ENCODE measurements around the gene RPS5.

RPS5 gene

DNA sequence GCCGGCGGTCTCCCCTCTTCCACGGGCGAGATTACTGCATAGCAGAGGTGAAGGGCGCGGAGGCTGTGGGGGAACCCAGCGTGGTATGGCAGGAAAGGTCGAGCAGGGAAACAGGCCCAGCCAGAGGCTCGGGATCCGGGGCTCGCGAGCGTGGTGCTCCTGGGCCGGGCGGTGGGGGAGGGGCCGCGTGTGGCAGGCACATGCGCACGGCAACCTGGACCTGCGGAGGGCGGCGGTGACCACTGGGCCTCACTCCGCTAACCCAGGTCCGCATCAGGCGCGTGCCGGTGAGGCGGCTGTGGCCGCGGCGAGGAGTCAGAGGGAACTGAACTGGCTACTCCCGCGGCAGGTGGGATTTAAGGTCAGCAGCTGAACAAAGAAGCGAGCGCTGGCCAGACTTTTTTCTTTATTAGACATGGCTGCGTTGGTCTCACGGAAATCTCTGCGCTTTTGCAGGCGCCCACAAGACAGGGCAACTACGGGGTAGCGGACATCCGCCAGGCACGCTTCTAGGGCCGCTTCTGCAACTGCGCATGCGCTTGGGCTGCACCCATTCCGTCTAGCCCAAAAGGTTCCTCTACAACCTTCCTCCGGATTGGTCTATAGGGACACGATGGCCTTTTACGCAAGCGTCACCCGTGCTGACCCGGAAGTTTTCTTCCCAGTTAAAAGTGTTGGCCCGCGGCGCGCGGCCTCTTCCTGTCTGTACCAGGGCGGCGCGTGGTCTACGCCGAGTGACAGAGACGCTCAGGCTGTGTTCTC, at the start of gene RPS5:
TSS of gene RPS5 (plus strand) at position 694 of the 762 bp plus-strand sequence. CDS start 869 bp downstream, outside the sequence.
- peak within 1 kb of the TSS; percentile 99 for H3K27ac ChIP-seq
- TF ChIP-seq, protein P1, sequence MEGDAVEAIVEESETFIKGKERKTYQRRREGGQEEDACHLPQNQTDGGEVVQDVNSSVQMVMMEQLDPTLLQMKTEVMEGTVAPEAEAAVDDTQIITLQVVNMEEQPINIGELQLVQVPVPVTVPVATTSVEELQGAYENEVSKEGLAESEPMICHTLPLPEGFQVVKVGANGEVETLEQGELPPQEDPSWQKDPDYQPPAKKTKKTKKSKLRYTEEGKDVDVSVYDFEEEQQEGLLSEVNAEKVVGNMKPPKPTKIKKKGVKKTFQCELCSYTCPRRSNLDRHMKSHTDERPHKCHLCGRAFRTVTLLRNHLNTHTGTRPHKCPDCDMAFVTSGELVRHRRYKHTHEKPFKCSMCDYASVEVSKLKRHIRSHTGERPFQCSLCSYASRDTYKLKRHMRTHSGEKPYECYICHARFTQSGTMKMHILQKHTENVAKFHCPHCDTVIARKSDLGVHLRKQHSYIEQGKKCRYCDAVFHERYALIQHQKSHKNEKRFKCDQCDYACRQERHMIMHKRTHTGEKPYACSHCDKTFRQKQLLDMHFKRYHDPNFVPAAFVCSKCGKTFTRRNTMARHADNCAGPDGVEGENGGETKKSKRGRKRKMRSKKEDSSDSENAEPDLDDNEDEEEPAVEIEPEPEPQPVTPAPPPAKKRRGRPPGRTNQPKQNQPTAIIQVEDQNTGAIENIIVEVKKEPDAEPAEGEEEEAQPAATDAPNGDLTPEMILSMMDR (conservative IDR thresholded peaks at IDR 0.05): no peak
- peak; percentile 83 for TF ChIP-seq ZFX (IDR thresholded peaks at IDR 0.05)

- H3K27ac ChIP-seq: no peak overlapping the region
- TF ChIP-seq, protein P1 (conservative IDR thresholded peaks at IDR 0.05): no peak
- TF ChIP-seq ZFX (IDR thresholded peaks at IDR 0.05): no peak
Measured at GRCh38 chr19:58338336-58338735, 48.7 kb upstream of the RPS5 start.

DNA sequence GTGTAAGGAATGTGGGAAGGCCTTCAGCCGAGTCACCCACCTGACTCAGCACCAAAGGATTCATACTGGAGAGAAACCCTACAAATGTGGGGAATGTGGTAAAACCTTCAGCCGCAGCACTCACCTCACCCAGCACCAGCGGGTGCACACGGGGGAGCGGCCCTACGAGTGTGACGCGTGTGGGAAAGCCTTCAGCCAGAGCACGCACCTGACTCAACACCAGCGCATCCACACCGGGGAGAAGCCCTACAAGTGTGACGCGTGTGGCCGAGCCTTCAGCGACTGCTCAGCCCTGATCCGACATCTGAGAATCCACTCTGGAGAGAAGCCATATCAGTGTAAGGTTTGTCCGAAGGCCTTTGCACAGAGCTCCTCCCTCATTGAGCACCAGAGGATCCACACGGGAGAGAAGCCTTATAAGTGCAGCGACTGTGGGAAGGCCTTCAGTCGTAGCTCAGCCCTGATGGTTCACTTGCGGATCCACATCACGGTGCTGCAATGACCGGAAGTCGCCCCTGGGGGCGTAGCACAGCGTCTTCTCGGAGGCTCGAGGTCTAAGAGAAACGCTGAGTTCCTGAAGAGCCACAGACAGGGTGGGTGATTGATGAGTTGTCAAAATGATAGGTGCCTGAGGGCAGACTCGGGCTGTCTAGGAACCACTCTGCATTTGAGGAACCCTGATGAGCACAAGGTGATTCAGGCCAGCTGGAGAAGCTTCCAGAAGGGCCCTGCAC, 48.1 kb upstream of the RPS5 start:
- TF ChIP-seq, protein P1 (conservative IDR thresholded peaks at IDR 0.05): no peak; the same call in 1 of the 2 replicates
- no peak for TF ChIP-seq ZFX (IDR thresholded peaks at IDR 0.05)
- H3K27ac ChIP-seq: no peak overlapping the region

- TF ChIP-seq, protein P1 (conservative IDR thresholded peaks at IDR 0.05): no peak
- no peak for TF ChIP-seq ZFX (IDR thresholded peaks at IDR 0.05)
- H3K27ac ChIP-seq: no peak overlapping the region
Measured at GRCh38 chr19:58345558-58345957, 41.5 kb upstream of the RPS5 start.

DNA sequence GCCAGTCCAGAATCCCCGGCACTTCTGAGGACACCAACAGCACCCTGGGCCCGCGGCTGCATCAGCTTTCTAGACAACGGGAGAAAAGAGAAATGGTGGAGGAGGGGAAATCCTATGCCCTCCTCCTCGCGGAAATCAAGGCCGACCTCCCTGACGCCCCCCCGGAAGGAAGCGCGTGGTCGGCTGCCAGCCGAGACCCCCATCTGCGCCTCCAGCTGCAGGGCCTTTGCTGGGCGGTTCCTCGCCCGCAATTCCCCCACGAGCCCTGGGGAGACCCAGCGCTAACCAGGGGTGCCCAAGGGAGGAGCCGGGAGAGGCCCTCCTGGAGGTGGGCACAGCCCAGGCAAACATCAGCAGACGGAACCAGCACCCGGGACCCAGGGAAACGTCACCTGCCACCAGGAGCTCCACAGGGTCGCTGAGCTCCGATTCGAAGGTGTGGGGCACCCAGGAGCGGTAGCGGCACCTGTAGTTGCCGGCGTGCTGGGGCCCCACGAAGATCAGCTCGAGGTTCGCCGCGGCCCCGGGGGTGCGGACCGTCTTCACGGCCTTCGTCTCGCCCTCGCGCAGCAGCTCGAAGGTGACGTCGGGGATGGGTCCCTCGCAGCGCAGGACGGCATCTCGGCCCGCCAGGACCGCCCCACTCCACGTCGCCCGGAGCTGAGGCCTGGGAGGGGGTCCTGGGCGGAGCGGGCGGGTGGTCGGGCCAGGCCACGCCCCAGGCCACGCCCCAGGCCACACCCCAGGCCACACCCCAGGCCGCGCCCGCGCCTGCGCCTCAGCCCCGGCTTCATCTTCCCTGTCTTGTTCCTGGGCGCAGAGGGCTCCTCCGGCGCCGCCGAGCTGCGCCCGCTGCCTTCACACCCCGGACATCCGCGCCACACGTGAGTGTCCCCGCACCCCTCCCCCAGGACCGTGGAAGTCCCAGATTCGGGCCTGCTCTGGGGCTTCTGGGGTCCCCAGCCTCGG, 39.8 kb upstream of the RPS5 start:
- TF ChIP-seq, protein P1 (conservative IDR thresholded peaks at IDR 0.05): no peak
- peak; percentile 35; the same call in 1 of the 2 replicates for TF ChIP-seq ZFX (IDR thresholded peaks at IDR 0.05)
- peak overlapping the region; percentile 39 for H3K27ac ChIP-seq

DNA sequence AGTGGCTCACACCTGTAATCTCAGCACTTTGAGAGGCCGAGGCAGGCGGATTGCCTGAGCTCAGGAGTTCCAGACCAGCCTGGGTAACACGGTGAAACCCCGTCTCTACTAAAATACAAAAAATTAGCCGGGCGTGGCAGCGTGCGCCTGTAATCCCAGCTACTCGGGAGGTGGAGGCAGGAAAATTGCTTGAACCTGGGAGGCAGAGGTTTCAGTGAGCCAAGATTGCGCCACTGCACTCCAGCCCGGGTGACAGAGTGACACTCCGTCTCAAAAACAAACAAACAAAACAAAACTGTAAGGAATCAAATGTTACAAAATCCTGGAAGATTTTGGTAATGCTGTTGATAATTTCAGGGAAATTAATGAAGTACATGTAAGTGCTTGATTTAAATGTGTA, 39.0 kb upstream of the RPS5 start:
- H3K27ac ChIP-seq: peak overlapping the region; percentile 39

DNA sequence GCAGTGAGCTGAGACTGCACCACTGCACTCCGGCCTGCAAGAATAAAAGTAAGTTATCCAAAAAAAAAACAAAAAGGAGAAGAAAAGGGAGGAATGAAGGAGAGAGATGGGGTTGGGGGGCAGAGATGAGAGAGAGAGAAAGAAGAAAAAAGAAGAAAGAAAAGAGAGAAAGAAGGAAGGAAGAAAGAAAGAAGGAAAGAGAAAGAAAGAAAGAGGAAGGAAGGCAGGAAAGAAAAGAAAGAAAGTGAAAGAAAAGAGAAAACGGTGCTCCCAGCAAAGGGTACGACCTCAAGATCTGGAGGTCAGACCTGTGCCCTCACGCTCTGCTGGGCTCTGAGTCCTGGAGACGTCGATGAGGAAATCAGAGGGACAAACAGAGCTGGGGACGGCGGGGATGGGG, 37.5 kb upstream of the RPS5 start:
- H3K27ac ChIP-seq: no peak overlapping the region
- TF ChIP-seq ZFX (IDR thresholded peaks at IDR 0.05): no peak
